ENCODE results near the gene HOXA2.

The HOXA2 gene

GRCh38 chr7:27124902-27125689, 22.6 kb upstream of the HOXA2 start:
- DNase-seq: no peak

- DNase-seq: no peak
Observed at GRCh38 chr7:27124096-27124901, 21.8 kb upstream of the HOXA2 start.

GRCh38 chr7:27123477-27124053, 21.1 kb upstream of the HOXA2 start:
- DNase-seq: no peak

GRCh38 chr7:27123007-27123476, 20.6 kb upstream of the HOXA2 start:
- DNase-seq: no peak

- DNase-seq: no peak
Observed at GRCh38 chr7:27122077-27122910, 19.8 kb upstream of the HOXA2 start.

- DNase-seq: no peak
Observed at GRCh38 chr7:27121684-27122076, 19.2 kb upstream of the HOXA2 start.

GRCh38 chr7:27119412-27119911, 17.0 kb upstream of the HOXA2 start:
- no peak for DNase-seq

GRCh38 chr7:27118580-27118979, 16.1 kb upstream of the HOXA2 start:
- DNase-seq: no peak

- no peak for DNase-seq
Observed at GRCh38 chr7:27117887-27118491, 15.5 kb upstream of the HOXA2 start.

- DNase-seq: no peak
Observed at GRCh38 chr7:27116962-27117886, 14.7 kb upstream of the HOXA2 start.

GRCh38 chr7:27116031-27116961, 13.8 kb upstream of the HOXA2 start:
- no peak for DNase-seq

GRCh38 chr7:27115221-27116026, 12.9 kb upstream of the HOXA2 start:
- no peak for DNase-seq

- DNase-seq: no peak
Observed at GRCh38 chr7:27114881-27115220, 12.4 kb upstream of the HOXA2 start.

- no peak for DNase-seq
Observed at GRCh38 chr7:27113991-27114769, 11.7 kb upstream of the HOXA2 start.

GRCh38 chr7:27112955-27113949, 10.8 kb upstream of the HOXA2 start:
- DNase-seq: no peak

GRCh38 chr7:27112361-27112760, 9.9 kb upstream of the HOXA2 start:
- DNase-seq: no peak

GRCh38 chr7:27111751-27112277, 9.3 kb upstream of the HOXA2 start:
- DNase-seq: no peak
